Activated CD8-positive, alpha-beta memory T cell treated with anti-CD3 and anti-CD28 coated beads, Interleukin-2, amount 50 U/mL, for 24 hours (primary cell): ENCODE results near the gene DPH2.

Source experiments
- DNase-seq: peaks from one replicate; pipeline ENCODE4 v3.0.0-alpha.2; 2020; ENCODE audit errors: extremely low read depth

Gene DPH2

GRCh38 chr1:43983253-43983899, 13.6 kb downstream of the DPH2 start:
- no peak for DNase-seq

GRCh38 chr1:43984855-43985254, 15.0 kb downstream of the DPH2 start:
- no peak for DNase-seq

- DNase-seq: no peak
Observed at GRCh38 chr1:43985984-43986595, 16.3 kb downstream of the DPH2 start.

GRCh38 chr1:43986712-43987111, 16.9 kb downstream of the DPH2 start:
- no peak for DNase-seq

- no peak for DNase-seq
Observed at GRCh38 chr1:43987159-43987902, 17.5 kb downstream of the DPH2 start.

GRCh38 chr1:43990271-43991199, 20.7 kb downstream of the DPH2 start:
- no peak for DNase-seq

GRCh38 chr1:43991200-43991475, 21.3 kb downstream of the DPH2 start:
- DNase-seq: no peak

GRCh38 chr1:43991476-43992231, 21.8 kb downstream of the DPH2 start, which contains the start of gene CCDC24:
CCDC24 (plus strand) TSS chr1:43991599; CDS start chr1:43991879, 280 bp downstream.
- DNase-seq: peak; percentile 29

GRCh38 chr1:43992232-43992995, 22.6 kb downstream of the DPH2 start:
- no peak for DNase-seq

- DNase-seq: no peak
Observed at GRCh38 chr1:43993206-43993914, 23.6 kb downstream of the DPH2 start.

GRCh38 chr1:43994071-43994470, 24.3 kb downstream of the DPH2 start:
- DNase-seq: no peak

GRCh38 chr1:43994794-43995790, 25.3 kb downstream of the DPH2 start:
- DNase-seq: no peak

GRCh38 chr1:43995984-43996732, 26.3 kb downstream of the DPH2 start:
- no peak for DNase-seq

- no peak for DNase-seq
Observed at GRCh38 chr1:43996733-43997115, 26.9 kb downstream of the DPH2 start.

GRCh38 chr1:43997295-43997999, 27.6 kb downstream of the DPH2 start:
- DNase-seq: no peak

GRCh38 chr1:43998000-43998378, 28.2 kb downstream of the DPH2 start:
- DNase-seq: no peak

GRCh38 chr1:43999455-43999854, 29.6 kb downstream of the DPH2 start:
- DNase-seq: no peak
